ENCODE data around the gene PRDX2. TPM values are rescaled to one million over a fixed set of nuclear protein-coding genes. Genes with fewer than 3 reads are reported as not detected.

PRDX2 gene
- total RNA-seq, 4 donors from 2014 or later = 211 to 436 (median 345) TPM

- WGBS, 2 donors = 0% methylated on average over 15 to 18 of the region's 22 CpGs
- peak in 2 of 4 donors; percentile 5 to 42 for TF ChIP-seq POLR2A (IDR thresholded peaks at IDR 0.05)
- TF ChIP-seq CTCF (IDR thresholded peaks at IDR 0.05) = peak in 1 of 6 experiments; percentile 1
- no peak for DNase-seq
- Histone ChIP-seq H3K4me3 (peak overlapping the region; percentile 79 to 89 (median 88)), H3K27me3 (no peaks in the 10 kb centered on the region), H3K4me1 (peaks cover 35 to 68% (median 51%) of the 10 kb centered on the region in 3 donors), H3K36me3 (peaks cover 0 to 13% (median 11%) of the 10 kb centered on the region in 3 donors), H3K9me3 (no peaks in the 10 kb centered on the region), H3K27ac (peak overlapping the region; percentile 99)
- intact Hi-C loops (cut with DNase I) = no loop called here
Observed at GRCh38 chr19:12792853-12793289, 8.7 kb downstream of the PRDX2 start.

- no peaks in the 10 kb centered on the region for H3K27me3 ChIP-seq
- WGBS, 2 donors = 0% methylated on average over 8 to 9 of the region's 84 CpGs
- H3K4me3 ChIP-seq = peak overlapping the region; percentile 79 to 89 (median 88)
- intact Hi-C loops (cut with DNase I) = no loop called here
- H3K36me3 ChIP-seq = peaks cover 0 to 11% (median 7%) of the 10 kb centered on the region in 3 donors
- peak overlapping the region; percentile 99 for H3K27ac ChIP-seq
- DNase-seq = no peak
- peaks cover 41 to 74% (median 57%) of the 10 kb centered on the region in 3 donors for H3K4me1 ChIP-seq
- TF ChIP-seq CTCF (IDR thresholded peaks at IDR 0.05) = no peak
- TF ChIP-seq POLR2A (IDR thresholded peaks at IDR 0.05) = peak in 2 of 4 donors; percentile 21 to 74
- H3K9me3 ChIP-seq = no peaks in the 10 kb centered on the region
Observed at GRCh38 chr19:12792051-12792852, 9.3 kb downstream of the PRDX2 start.

- Histone ChIP-seq H3K4me3 (peak within 1 kb of the TSS; percentile 79 to 89 (median 88)), H3K27ac (peak within 1 kb of the TSS; percentile 99), H3K4me1 (peaks cover 48 to 77% (median 62%) of the 10 kb centered on the region in 3 donors), H3K36me3 (peaks cover 0 to 11% (median 0%) of the 10 kb centered on the region in 3 donors), H3K27me3 (no peaks in the 10 kb centered on the region), H3K9me3 (no peaks in the 10 kb centered on the region)
- whole genome bisulfite sequencing, 2 donors = 0% methylated on average over 37 of the region's 73 CpGs; no CpG with 5 or more reads in 1 of the 2 donors
- DNase-seq = peak; percentile 86
- intact Hi-C loops (cut with DNase I) = no loop called here
- TF ChIP-seq CTCF (IDR thresholded peaks at IDR 0.05) (peak in 4 of 6 experiments; percentile 18 to 32 (median 26)), POLR2A (IDR thresholded peaks at IDR 0.05) (peak; percentile 97 to 100 (median 100))
Observed at GRCh38 chr19:12791345-12792050, 10.1 kb downstream of the PRDX2 start, which contains the start of gene JUNB. Gene JUNB, plus strand, starts transcription at chr19:12791486. Its CDS starts 286 bp downstream, at chr19:12791772.

- no peak for TF ChIP-seq POLR2A (IDR thresholded peaks at IDR 0.05)
- TF ChIP-seq CTCF (IDR thresholded peaks at IDR 0.05) = no peak
- DNase-seq = no peak
- Histone ChIP-seq H3K36me3 (peaks cover 0 to 11% (median 0%) of the 10 kb centered on the region in 3 donors), H3K27ac (peak overlapping the region; percentile 99), H3K4me3 (peak overlapping the region; percentile 79 to 89 (median 88)), H3K9me3 (no peaks in the 10 kb centered on the region), H3K27me3 (no peaks in the 10 kb centered on the region), H3K4me1 (peaks cover 50 to 77% (median 62%) of the 10 kb centered on the region in 3 donors)
- 1% methylated on average over 15 to 16 of the region's 22 CpGs for WGBS, 2 donors
- intact Hi-C loops (cut with DNase I) = no loop called here
Observed at GRCh38 chr19:12790628-12791344, 10.8 kb downstream of the PRDX2 start.

All from esophagus squamous epithelium (tissue), 5 donors.